Mesodermal cell (in vitro differentiated cells): Measurements from ENCODE around the gene ANKH.
"Not testable (repeated sequence)": the region's sequence is repeated elsewhere in the genome, so short reads cannot be mapped to it uniquely, and the experiment has no call there.

ENCODE experiments used
- H3K27ac ChIP-seq: 2 replicates; pipeline ENCODE4 v1.7.0; 2013; ENCODE audit warnings: mild to moderate bottlenecking, low read depth, low read length, moderate library complexity; ENCODE audit not compliant: severe bottlenecking
- H3K36me3 ChIP-seq: 2 replicates; pipeline ENCODE4 v1.7.1; 2013; ENCODE audit warnings: mild to moderate bottlenecking, low read length, moderate library complexity; ENCODE audit not compliant: control insufficient read depth, insufficient read depth
- H3K4me1 ChIP-seq: one replicate; pipeline ENCODE4 v1.7.1; 2013; ENCODE audit warnings: mild to moderate bottlenecking, low read length; ENCODE audit not compliant: insufficient read depth, control insufficient read depth, poor library complexity, severe bottlenecking
- H3K4me3 ChIP-seq: 2 replicates; pipeline ENCODE4 v1.7.0; 2013; ENCODE audit warnings: low read length, control low read depth, mild to moderate bottlenecking; ENCODE audit not compliant: insufficient read depth, poor library complexity, severe bottlenecking; ENCODE audit errors: extremely low read depth
- H3K9me3 ChIP-seq: 2 replicates; pipeline ENCODE4 v1.7.1; 2013; ENCODE audit warnings: mild to moderate bottlenecking, low read length, moderate library complexity; ENCODE audit not compliant: control insufficient read depth
- WGBS, 2 experiments: methylation state at CpG; one replicate each; pipeline ENCODE4 v1.1.5; 2013; ENCODE audit warnings: missing lambda C conversion rate in 2 of 2; ENCODE audit not compliant: insufficient coverage in 2 of 2; 5-methylcytosine and 5-hydroxymethylcytosine counted together

ANKH gene

GRCh38 chr5:14847471-14847870 is 24.1 kb downstream of the ANKH start:
- WGBS, 2 experiments: 80 to 92% methylated on average over 3 to 4 of the region's 5 CpGs
- no peaks in the 10 kb centered on the region for H3K9me3 ChIP-seq
- no peaks in the 10 kb centered on the region for H3K36me3 ChIP-seq
- no peak overlapping the region for H3K4me3 ChIP-seq
- H3K4me1 ChIP-seq: peaks cover 9% of the 10 kb centered on the region
- H3K27ac ChIP-seq: no peak overlapping the region

- Histone ChIP-seq H3K4me3 (no peak overlapping the region), H3K4me1 (peaks cover 5% of the 10 kb centered on the region), H3K9me3 (no peaks in the 10 kb centered on the region), H3K36me3 (no peaks in the 10 kb centered on the region), H3K27ac (no peak overlapping the region)
- 87 to 92% methylated on average over 3 to 4 of the region's 4 CpGs for WGBS, 2 experiments
Measured at GRCh38 chr5:14842117-14842516, 29.5 kb downstream of the ANKH start.

GRCh38 chr5:14840624-14841023 is 31.0 kb downstream of the ANKH start:
- Histone ChIP-seq H3K4me3 (no peak overlapping the region), H3K36me3 (no peaks in the 10 kb centered on the region), H3K4me1 (peaks cover 5% of the 10 kb centered on the region), H3K9me3 (no peaks in the 10 kb centered on the region), H3K27ac (no peak overlapping the region)
- 100% methylated on average over 1 of the region's 3 CpGs; no CpG with 5 or more reads in 1 of the 2 experiments for WGBS, 2 experiments

- H3K4me3 ChIP-seq: no peak overlapping the region
- 85 to 90% methylated on average over 4 to 6 of the region's 15 CpGs for WGBS, 2 experiments
- H3K4me1 ChIP-seq: peaks cover 6% of the 10 kb centered on the region
- no peak overlapping the region for H3K27ac ChIP-seq
- H3K36me3 ChIP-seq: no peaks in the 10 kb centered on the region
- no peaks in the 10 kb centered on the region for H3K9me3 ChIP-seq
Measured at GRCh38 chr5:14838396-14839319, 32.9 kb downstream of the ANKH start.

- H3K4me3 ChIP-seq: not testable (repeated sequence)
- 100% methylated on average over 1 of the region's 7 CpGs; no CpG with 5 or more reads in 1 of the 2 experiments for WGBS, 2 experiments
Measured at GRCh38 chr5:14837423-14838122, 34.0 kb downstream of the ANKH start.

GRCh38 chr5:14834584-14835550 is 36.7 kb downstream of the ANKH start:
- 90 to 93% methylated on average over 6 to 7 of the region's 11 CpGs for WGBS, 2 experiments
- Histone ChIP-seq H3K4me3 (no peak overlapping the region), H3K36me3 (no peaks in the 10 kb centered on the region), H3K9me3 (no peaks in the 10 kb centered on the region), H3K27ac (no peak overlapping the region), H3K4me1 (peaks cover 6% of the 10 kb centered on the region)

More at GRCh38 chr5:14837423-14838122, 34.0 kb downstream of the ANKH start:
- H3K9me3 ChIP-seq, H3K4me1 ChIP-seq, H3K36me3 ChIP-seq, H3K27ac ChIP-seq: not testable (repeated sequence)

GRCh38 chr5:14834062-14834461 is 37.5 kb downstream of the ANKH start:
- WGBS, 2 experiments: 60% methylated on average over 1 of the region's 2 CpGs; no CpG with 5 or more reads in 1 of the 2 experiments

GRCh38 chr5:14831006-14831338 is 40.6 kb downstream of the ANKH start:
- no peaks in the 10 kb centered on the region for H3K36me3 ChIP-seq
- H3K4me3 ChIP-seq: no peak overlapping the region
- H3K27ac ChIP-seq: no peak overlapping the region
- no CpG with 5 or more reads among the region's 2 CpGs for WGBS, 2 experiments
- no peaks in the 10 kb centered on the region for H3K9me3 ChIP-seq
- H3K4me1 ChIP-seq: peaks cover 6% of the 10 kb centered on the region

More at GRCh38 chr5:14834062-14834461, 37.5 kb downstream of the ANKH start:
- Histone ChIP-seq H3K4me3 (no peak overlapping the region), H3K27ac (no peak overlapping the region), H3K4me1 (peaks cover 6% of the 10 kb centered on the region), H3K9me3 (no peaks in the 10 kb centered on the region), H3K36me3 (no peaks in the 10 kb centered on the region)

- Histone ChIP-seq H3K36me3 (no peaks in the 10 kb centered on the region), H3K4me1 (peaks cover 6% of the 10 kb centered on the region), H3K27ac (no peak overlapping the region), H3K9me3 (no peaks in the 10 kb centered on the region), H3K4me3 (no peak overlapping the region)
- 88 to 94% methylated on average over 7 to 8 of the region's 12 CpGs for WGBS, 2 experiments
Measured at GRCh38 chr5:14830210-14831005, 41.2 kb downstream of the ANKH start.
